ENCODE data around the gene RBM25.
A peak's percentile ranks its signal among the peaks of the same experiment; 100 is the strongest.
"Not testable (repeated sequence)": the region's sequence is repeated elsewhere in the genome, so short reads cannot be mapped to it uniquely, and the experiment has no call there.

The RBM25 gene

DNA sequence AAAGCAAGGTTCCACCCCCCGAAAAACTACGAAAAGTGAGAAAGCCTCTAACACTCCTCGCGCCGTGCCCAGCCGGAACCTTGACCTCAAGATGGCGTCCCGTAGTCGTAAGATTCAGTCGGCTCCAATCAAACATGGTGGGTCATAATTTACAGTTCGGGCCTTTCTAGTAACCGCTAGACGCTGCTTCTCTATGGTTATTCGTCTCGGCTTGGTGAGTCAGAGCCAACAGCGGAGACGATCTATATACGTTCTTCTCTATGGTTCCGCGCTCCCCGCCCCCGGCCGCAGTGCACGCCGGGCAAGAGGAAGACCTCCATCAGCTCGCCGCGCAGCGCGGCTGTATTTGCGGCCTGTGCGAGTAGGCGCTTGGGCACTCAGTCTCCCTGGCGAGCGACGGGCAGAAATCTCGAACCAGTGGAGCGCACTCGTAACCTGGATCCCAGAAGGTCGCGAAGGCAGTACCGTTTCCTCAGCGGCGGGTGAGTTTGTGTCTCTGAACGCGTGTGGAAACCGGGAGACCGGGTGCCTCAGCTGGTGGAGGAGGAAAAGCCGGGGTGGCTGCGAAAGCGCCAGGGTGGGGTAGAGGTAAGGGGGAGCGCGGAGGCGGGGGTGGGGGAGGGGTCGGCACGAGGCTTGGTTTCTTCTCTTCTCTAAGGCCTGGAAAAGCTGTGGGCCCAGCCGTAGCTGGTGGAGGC, at the start of gene RBM25:
TSS of gene RBM25 (plus strand) at position 311 of the 698 bp plus-strand sequence. CDS start 13,108 bp downstream, outside the sequence.
- DNase-seq (ENCODE audit: low read depth, low spot score), result peak; percentile 90

DNA sequence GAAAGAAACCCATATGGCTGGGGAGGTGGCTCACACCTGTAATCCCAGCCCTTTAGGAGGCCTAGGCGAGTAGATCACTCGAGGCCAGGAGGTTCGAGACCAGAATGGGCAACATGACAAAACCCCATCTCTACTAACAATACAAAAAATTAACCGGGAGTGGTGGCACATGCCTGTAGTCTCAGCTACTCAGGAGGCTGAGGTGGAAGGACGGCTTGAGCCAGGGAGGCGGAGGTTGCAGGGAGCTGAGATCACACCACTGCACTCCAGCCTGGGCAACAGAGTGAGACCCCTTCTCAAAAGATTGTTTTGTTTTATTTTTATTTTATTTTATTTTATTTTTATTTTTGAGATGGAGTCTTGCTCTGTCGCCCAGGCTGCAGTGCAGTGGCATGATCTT, 47.1 kb upstream of the RBM25 start:
- DNase-seq (ENCODE audit: low read depth, low spot score), result not testable (repeated sequence)

DNA sequence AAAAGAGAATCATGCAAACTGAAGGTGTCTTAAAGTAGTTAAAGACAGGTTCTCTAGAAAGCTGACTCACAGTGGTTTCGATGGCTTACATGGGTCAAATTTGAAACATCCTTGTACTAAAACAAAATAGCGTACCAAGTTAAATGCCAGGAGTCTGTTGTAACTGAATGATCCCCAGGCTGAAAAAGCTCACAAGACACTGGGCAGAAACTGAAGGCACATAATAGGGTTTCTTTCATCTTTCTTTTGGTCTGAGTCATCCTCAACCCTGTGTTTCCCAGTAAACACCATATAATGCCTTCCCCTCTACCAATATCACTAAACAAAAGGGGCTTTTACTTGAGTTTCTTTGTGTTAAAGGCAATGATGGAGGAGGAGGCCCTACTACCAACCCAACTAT, 44.2 kb upstream of the RBM25 start:
- no peak for DNase-seq (ENCODE audit: low read depth, low spot score)

DNA sequence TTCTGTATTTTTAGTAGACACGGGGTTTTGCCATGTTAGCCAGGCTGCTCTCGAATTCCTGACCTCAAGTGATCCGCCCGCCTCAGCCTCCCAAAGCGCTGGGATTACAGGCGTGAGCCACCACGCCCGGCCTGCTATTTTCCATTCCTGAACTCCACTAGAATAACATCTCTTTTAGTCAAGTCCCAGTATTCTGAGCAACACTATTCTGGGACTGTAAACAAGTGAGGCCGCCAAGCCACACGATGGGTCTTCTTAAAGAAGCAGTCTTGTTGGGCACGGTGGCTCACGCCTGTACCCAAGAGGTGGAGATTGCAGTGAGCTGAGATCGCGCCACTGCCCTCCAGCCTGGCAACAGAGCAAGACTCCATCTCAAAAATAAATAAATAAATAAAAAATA, 42.8 kb upstream of the RBM25 start:
- not testable (repeated sequence) for DNase-seq (ENCODE audit: low read depth, low spot score)

GRCh38 chr14:73016011-73016410, 42.3 kb upstream of the RBM25 start:
- not testable (repeated sequence) for DNase-seq (ENCODE audit: low read depth, low spot score)

- DNase-seq (ENCODE audit: low read depth, low spot score), result no peak
Measured at GRCh38 chr14:73022051-73022450, 36.3 kb upstream of the RBM25 start.

- DNase-seq (ENCODE audit: low read depth, low spot score), result no peak
Measured at GRCh38 chr14:73025544-73025943, 32.8 kb upstream of the RBM25 start.

- DNase-seq (ENCODE audit: low read depth, low spot score), result no peak
Measured at GRCh38 chr14:73026243-73026844, 32.0 kb upstream of the RBM25 start.

GRCh38 chr14:73026845-73027542, 31.3 kb upstream of the RBM25 start, which contains the start of gene ZFYVE1:
ZFYVE1 (minus strand) TSS chr14:73027106; CDS start chr14:73024508, 2,598 bp downstream.
- peak; percentile 81 for DNase-seq (ENCODE audit: low read depth, low spot score)

DNA sequence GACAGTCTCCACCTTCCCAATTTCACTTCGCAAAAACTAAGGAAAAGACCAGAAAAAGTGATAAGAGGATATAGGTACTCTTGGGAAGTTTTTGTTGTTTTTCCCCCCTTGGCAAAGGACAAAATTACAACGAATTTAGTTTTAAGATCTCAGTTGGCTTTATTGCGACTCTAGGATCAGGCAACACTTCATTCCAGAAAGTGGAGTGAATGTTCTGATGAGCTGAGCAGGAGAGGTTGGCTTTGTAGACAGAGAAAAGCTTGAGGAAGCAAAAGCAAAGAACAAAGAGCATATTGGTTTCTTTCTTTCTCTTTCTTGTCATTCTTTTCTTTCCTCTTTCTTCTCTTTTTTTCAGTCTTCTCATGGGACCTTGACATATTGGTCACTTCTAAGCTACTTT, 30.8 kb upstream of the RBM25 start:
- DNase-seq (ENCODE audit: low read depth, low spot score), result no peak

DNA sequence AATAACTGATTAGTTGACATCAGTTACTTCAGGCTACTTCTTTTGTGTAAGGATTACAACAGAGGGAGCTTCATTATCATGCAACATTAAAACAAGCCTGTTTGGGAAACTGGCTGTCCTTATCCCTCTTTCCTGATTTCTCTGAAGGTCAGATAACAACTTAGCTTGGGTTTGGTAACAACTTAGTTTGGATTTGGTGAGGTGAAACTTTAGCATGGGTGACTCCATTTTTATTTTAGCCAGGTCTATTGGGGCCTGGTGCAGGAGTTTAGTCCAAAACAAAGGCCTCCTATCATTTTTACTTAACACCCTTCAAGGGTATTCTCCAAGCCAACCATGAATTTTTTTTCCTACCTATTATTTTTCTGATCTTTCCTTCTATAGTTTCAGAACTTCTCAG, 30.4 kb upstream of the RBM25 start:
- no peak for DNase-seq (ENCODE audit: low read depth, low spot score)

GRCh38 chr14:73036706-73037450, 21.5 kb upstream of the RBM25 start:
- not testable (repeated sequence) for DNase-seq (ENCODE audit: low read depth, low spot score)

- DNase-seq (ENCODE audit: low read depth, low spot score), result no peak
Measured at GRCh38 chr14:73047808-73048207, 10.5 kb upstream of the RBM25 start.

DNA sequence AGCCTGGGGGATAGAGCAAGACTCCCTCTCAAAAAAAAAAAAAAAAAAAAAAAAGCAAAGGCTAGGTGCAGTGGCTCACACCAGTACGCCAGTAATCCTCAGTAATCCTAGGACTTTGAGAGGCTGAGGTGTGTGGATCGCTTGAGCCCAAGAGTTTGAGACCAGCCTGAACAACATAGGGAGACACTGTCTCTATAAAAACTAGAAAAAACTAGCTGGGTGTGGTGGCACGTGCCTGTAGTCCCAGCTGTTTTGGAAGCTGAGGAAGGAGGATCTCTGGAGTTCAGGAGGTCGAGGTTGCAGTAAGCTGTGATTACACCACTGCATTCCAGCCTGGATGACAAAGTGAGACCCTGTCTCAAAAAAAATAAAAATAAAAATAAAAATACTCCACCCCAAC, 8.9 kb upstream of the RBM25 start:
- no peak for DNase-seq (ENCODE audit: low read depth, low spot score)

- no peak for DNase-seq (ENCODE audit: low read depth, low spot score)
Measured at GRCh38 chr14:73055251-73055650, 3.1 kb upstream of the RBM25 start.

DNA sequence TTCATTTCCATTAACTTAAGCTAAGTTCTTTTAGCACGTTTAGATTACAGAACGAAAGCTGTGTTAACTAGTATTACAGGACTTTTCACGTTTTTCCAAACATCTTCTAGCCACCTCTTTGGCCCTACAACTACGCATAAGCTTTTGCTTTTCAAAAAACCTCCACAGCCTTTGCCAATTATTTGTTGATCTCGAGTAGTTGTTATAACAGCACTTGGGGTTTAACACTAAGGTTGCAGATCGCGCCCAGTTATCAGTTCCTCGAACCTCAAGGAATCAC, 450 bp upstream of the RBM25 start:
- DNase-seq (ENCODE audit: low read depth, low spot score), result no peak

DNA sequence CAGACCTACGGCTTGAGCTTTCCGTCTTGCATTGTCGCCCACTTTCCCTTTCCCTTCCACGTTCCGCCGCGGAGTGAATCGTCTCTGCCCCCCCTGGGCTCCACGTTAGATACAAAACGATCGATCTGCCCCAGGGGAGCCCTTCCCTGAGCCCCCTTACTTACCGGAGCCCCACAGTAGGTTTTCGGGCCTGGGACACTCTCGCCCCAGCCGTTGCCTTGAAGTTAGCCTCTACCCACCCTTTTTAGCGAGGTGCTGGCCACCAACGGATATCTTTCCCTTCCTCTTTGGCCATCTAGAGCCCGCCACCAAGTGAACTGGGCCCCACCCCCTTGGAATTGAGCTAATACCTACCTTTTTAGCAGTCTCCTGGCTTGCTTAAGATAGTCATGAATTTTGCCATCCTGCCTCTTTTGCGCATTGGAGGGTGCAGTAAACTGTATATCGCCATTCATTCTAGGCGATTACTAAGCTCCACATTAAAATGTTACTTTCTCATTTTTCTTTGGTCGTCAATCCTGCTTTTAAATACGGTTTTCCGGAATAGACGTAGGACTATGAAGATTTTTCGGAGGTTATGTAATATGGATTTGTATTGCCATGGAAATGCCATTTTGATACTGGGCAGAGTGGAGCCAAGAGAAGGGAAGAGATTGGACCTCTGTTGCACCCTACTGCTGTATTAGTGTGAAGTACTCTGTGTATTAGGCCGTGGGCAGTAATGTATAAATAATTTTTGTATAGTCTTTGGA, 764 bp downstream of the RBM25 start:
- DNase-seq (ENCODE audit: low read depth, low spot score), result peak; percentile 24

DNA sequence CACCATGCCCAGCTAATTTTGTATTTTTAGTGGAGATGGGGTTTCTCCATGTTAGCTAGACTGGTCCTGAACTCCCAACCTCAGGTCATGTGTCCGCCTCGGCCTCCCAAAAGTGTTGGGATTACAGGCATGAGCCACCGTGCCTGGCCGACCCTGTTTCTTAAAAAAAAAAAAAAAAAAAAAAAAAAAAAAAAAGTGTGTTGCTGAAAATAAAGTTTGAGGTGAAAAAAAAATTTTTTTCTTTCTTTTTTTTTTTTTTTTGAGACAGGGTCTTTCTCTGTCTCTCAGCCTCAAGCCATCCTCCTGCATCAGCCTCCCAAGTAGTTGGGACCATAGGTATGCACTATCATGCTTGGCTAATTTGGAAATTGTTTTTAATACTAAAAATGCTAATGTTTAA, 11.3 kb downstream of the RBM25 start:
- no peak for DNase-seq (ENCODE audit: low read depth, low spot score)

DNA sequence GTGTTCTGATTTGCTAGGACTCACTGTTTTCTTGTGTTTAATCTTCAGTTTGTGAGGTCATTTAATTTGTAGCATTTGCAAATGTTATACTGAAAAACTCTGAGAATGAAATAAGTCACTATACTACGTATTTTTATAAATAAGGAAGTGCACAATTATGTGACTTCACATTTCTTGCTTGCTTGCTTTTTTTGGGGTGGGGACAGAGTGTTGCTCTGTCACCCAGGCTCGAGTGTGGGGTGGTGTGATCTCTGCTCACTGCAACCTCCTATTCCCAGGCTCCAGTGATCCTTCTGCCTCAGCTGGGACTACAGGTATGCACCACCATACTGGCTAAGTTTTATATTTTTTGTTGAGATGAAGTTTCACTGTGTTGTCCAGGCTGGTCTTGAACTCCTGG, 32.7 kb downstream of the RBM25 start:
- DNase-seq (ENCODE audit: low read depth, low spot score), result no peak

DNA sequence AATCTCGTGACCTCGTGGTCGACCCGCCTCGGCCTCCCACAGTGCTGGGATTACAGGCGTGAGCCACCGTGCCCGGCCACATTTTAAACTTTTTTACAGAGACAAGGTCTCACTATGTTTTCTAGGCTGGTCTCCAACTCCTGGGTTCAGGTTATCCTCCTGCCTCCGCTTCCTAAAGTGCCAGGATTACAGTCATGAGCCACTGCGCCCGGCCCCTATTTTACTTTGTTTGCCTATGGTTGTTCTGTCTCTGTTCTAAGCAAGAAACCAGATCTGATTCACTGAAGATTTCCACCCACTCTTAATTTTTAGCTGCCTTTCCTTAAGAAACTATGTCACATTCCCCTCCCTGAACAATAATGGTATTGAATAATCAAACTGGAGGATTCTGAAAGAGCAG, 39.1 kb downstream of the RBM25 start:
- no peak for DNase-seq (ENCODE audit: low read depth, low spot score)

DNA sequence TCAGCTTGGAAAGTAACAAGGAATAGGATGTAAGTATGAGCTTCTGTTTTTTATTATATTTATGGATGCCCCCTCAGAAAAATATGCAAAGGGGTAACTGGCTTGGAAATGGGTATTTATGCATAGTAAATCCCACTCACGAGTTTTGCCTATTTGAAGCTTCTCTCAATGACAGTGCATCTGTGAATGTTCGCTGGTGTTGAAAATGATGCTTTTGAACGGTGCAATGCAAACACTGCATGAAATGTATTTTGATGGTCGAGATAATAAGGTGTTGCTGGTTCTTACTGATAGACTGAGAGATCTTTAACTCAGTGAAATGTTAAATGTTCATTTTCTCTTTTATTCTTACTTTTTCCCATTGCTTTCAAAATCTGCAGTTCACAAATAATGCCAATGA, 42.0 kb downstream of the RBM25 start:
- no peak for DNase-seq (ENCODE audit: low read depth, low spot score)

Data from activated CD4-positive, CD25-positive, alpha-beta regulatory T cell treated with anti-CD3 and anti-CD28 coated beads, Interleukin-2, amount 50 U/mL, for 16 hours (primary cell).